GM23338 (cell line): ENCODE measurements around the gene E2F6. TPM values are rescaled to one million over a fixed set of nuclear protein-coding genes. Genes with fewer than 3 reads are reported as not detected.

Experiments
- ATAC-seq: fragments of 200-7000 bp; cut with Tn5 transposase; 3 replicates; pipeline ENCODE4 v1.9.1; 2020
- DNase-seq: peaks from one replicate; pipeline ENCODE4 v3.0.0-alpha.2; 2015; ENCODE audit warnings: low spot score
- H2AFZ ChIP-seq: fragments of 200-600 bp; sonication (generic); 2 replicates; pipeline ENCODE4 v1.8.0; 2016; ENCODE audit warnings: antibody characterized with exemption, mild to moderate bottlenecking, moderate library complexity
- H3F3A ChIP-seq: fragments of 200-600 bp; sonication (generic); replicated peaks from 2 replicates; pipeline ENCODE4 v1.8.0; 2017; ENCODE audit warnings: antibody characterized with exemption, mixed run types, low read depth
- H3K27ac ChIP-seq: fragments of 200-600 bp; sonication (generic); 2 replicates; pipeline ENCODE4 v1.6.1; 2016; ENCODE audit warnings: low read depth
- H3K27me3 ChIP-seq: fragments of 200-600 bp; sonication (generic); 2 replicates; pipeline ENCODE4 v1.8.0; 2016; ENCODE audit warnings: mild to moderate bottlenecking, mixed run types, moderate library complexity; ENCODE audit not compliant: insufficient read depth
- H3K36me3 ChIP-seq: fragments of 200-600 bp; sonication (generic); 2 replicates; pipeline ENCODE4 v1.8.0; 2016; ENCODE audit warnings: mild to moderate bottlenecking; ENCODE audit not compliant: insufficient read depth
- H3K4me1 ChIP-seq: fragments of 200-600 bp; sonication (generic); 2 replicates; pipeline ENCODE4 v1.8.0; 2016; ENCODE audit warnings: mild to moderate bottlenecking, moderate library complexity; ENCODE audit not compliant: insufficient read depth
- H3K4me2 ChIP-seq: fragments of 200-600 bp; sonication (generic); 2 replicates; pipeline ENCODE4 v1.7.1; 2017; ENCODE audit warnings: mixed run types
- H3K4me3 ChIP-seq: fragments of 200-600 bp; sonication (generic); 2 replicates; pipeline ENCODE4 v1.6.1; 2016; ENCODE audit warnings: mixed run types
- H3K79me2 ChIP-seq: fragments of 200-600 bp; sonication (generic); replicated peaks from 2 replicates; pipeline ENCODE4 v1.8.0; 2017; ENCODE audit warnings: mild to moderate bottlenecking; ENCODE audit not compliant: insufficient read depth
- H3K9me2 ChIP-seq: fragments of 200-600 bp; sonication (generic); 2 replicates; pipeline ENCODE4 v1.8.0; 2017; ENCODE audit not compliant: insufficient read depth
- H4K20me1 ChIP-seq: fragments of 200-600 bp; sonication (generic); replicated peaks from 2 replicates; pipeline ENCODE4 v1.8.0; 2017; ENCODE audit warnings: mild to moderate bottlenecking; ENCODE audit not compliant: insufficient read depth
- H3K27ac Mint-ChIP-seq: 2 replicates; pipeline ENCODE4 v1.8.0; 2020; ENCODE audit warnings: inconsistent platforms, mild to moderate bottlenecking, moderate library complexity, mixed read lengths
- H3K27me3 Mint-ChIP-seq: 3 replicates; pipeline ENCODE4 v1.8.0; 2022; ENCODE audit warnings: low read depth, mild to moderate bottlenecking, moderate library complexity, mixed read lengths, inconsistent platforms; ENCODE audit not compliant: insufficient read depth, poor library complexity
- H3K36me3 Mint-ChIP-seq: 3 replicates; pipeline ENCODE4 v1.8.0; 2021; ENCODE audit warnings: low read depth, mild to moderate bottlenecking, inconsistent platforms, moderate library complexity, mixed read lengths
- H3K4me1 Mint-ChIP-seq: 3 replicates; pipeline ENCODE4 v1.8.0; 2020; ENCODE audit warnings: mild to moderate bottlenecking, inconsistent platforms, mixed read lengths
- H3K4me3 Mint-ChIP-seq: 3 replicates; pipeline ENCODE4 v1.8.0; 2021; ENCODE audit warnings: moderate library complexity, mild to moderate bottlenecking, inconsistent platforms, mixed read lengths
- H3K9me3 Mint-ChIP-seq: 3 replicates; pipeline ENCODE4 v1.8.0; 2020; ENCODE audit warnings: moderate library complexity, mild to moderate bottlenecking, inconsistent platforms, mixed read lengths
- CREB1 ChIP-seq: fragments of 250-450 bp; sonication (Bioruptor Pico); IDR thresholded peaks from 2 replicates; pipeline ENCODE4 v1.5.0; 2020; ENCODE audit warnings: low read depth, mild to moderate bottlenecking, moderate library complexity
- EZH2 ChIP-seq: fragments of 200-600 bp; sonication (generic); IDR thresholded peaks from one replicate; pipeline ENCODE4 v1.8.0; 2017; ENCODE audit warnings: antibody characterized with exemption, mild to moderate bottlenecking, low read depth; ENCODE audit not compliant: unreplicated experiment
- EZH2phosphoT487 ChIP-seq: fragments of 200-600 bp; sonication (generic); IDR thresholded peaks from one replicate; pipeline ENCODE4 v1.8.1; 2018; ENCODE audit warnings: antibody characterized with exemption; ENCODE audit not compliant: unreplicated experiment
- JUNB ChIP-seq: IDR thresholded peaks from one replicate; pipeline ENCODE4 v1.6.1; 2016; ENCODE audit warnings: antibody characterized with exemption; ENCODE audit not compliant: unreplicated experiment
- POLR2AphosphoS5 ChIP-seq: IDR thresholded peaks from 2 replicates; pipeline ENCODE4 v1.6.1; 2016; ENCODE audit warnings: antibody characterized with exemption, low read depth
- STAT1 ChIP-seq: IDR thresholded peaks from one replicate; pipeline ENCODE4 v1.6.1; 2016; ENCODE audit warnings: antibody characterized with exemption; ENCODE audit not compliant: unreplicated experiment
- ZNF114 ChIP-seq: fragments of 250-450 bp; sonication (Bioruptor Pico); IDR thresholded peaks from 2 replicates; pipeline ENCODE4 v1.5.0; 2020; ENCODE audit warnings: mild to moderate bottlenecking, moderate library complexity
- ZNF331 ChIP-seq: fragments of 250-450 bp; sonication (Bioruptor Pico); IDR thresholded peaks from 2 replicates; pipeline ENCODE4 v1.5.0; 2020; ENCODE audit warnings: low read depth, mild to moderate bottlenecking, moderate library complexity
- polyA plus RNA-seq: library from polyadenylated mRNA; unstranded; fragments of >200 nt; fragmentation: Nextera tagmentation; extraction: Ambion mirVana; gene quantifications from 2 replicates; pipeline ENCODE4 v1.2.1, GENCODE V29; 2016
- total RNA-seq: library from RNA; depleted of rRNA; stranded (reverse); fragments of >200 nt; shearing (Covaris generic); gene quantifications from 2 replicates; pipeline ENCODE4 v1.2.3, GENCODE V29; 2014
- TF ChIP-seq, protein P1 (sequence below): fragments of 250-450 bp; sonication (Bioruptor Pico); IDR thresholded peaks from 2 replicates; pipeline ENCODE4 v1.5.0; 2020; ENCODE audit warnings: mild to moderate bottlenecking, moderate library complexity

E2F6 gene
- total and polyA plus RNA-seq, 2 experiments from 2014 or later, result 16.9 to 20.7 TPM

DNA sequence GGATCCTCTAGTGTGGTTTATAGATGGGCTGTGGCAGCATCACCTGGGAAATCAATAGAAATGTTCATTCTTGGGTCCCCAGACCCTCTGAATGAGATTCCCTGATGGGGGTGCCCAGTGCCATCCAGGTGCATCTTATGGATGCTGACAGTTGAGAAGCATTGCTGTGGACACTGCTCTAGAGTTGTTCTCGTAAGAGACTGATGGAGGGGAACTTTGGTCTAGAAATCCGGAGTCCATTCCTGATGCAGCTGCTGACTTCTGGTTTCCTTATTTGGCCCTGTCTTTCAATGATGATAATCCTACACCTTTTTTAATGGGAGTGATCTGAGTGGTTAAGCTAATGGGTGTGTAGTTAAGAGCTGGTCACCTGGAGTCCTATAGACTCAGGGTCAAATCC lies 28.3 kb upstream of the E2F6 start (continued):
- TF ChIP-seq, protein P1, sequence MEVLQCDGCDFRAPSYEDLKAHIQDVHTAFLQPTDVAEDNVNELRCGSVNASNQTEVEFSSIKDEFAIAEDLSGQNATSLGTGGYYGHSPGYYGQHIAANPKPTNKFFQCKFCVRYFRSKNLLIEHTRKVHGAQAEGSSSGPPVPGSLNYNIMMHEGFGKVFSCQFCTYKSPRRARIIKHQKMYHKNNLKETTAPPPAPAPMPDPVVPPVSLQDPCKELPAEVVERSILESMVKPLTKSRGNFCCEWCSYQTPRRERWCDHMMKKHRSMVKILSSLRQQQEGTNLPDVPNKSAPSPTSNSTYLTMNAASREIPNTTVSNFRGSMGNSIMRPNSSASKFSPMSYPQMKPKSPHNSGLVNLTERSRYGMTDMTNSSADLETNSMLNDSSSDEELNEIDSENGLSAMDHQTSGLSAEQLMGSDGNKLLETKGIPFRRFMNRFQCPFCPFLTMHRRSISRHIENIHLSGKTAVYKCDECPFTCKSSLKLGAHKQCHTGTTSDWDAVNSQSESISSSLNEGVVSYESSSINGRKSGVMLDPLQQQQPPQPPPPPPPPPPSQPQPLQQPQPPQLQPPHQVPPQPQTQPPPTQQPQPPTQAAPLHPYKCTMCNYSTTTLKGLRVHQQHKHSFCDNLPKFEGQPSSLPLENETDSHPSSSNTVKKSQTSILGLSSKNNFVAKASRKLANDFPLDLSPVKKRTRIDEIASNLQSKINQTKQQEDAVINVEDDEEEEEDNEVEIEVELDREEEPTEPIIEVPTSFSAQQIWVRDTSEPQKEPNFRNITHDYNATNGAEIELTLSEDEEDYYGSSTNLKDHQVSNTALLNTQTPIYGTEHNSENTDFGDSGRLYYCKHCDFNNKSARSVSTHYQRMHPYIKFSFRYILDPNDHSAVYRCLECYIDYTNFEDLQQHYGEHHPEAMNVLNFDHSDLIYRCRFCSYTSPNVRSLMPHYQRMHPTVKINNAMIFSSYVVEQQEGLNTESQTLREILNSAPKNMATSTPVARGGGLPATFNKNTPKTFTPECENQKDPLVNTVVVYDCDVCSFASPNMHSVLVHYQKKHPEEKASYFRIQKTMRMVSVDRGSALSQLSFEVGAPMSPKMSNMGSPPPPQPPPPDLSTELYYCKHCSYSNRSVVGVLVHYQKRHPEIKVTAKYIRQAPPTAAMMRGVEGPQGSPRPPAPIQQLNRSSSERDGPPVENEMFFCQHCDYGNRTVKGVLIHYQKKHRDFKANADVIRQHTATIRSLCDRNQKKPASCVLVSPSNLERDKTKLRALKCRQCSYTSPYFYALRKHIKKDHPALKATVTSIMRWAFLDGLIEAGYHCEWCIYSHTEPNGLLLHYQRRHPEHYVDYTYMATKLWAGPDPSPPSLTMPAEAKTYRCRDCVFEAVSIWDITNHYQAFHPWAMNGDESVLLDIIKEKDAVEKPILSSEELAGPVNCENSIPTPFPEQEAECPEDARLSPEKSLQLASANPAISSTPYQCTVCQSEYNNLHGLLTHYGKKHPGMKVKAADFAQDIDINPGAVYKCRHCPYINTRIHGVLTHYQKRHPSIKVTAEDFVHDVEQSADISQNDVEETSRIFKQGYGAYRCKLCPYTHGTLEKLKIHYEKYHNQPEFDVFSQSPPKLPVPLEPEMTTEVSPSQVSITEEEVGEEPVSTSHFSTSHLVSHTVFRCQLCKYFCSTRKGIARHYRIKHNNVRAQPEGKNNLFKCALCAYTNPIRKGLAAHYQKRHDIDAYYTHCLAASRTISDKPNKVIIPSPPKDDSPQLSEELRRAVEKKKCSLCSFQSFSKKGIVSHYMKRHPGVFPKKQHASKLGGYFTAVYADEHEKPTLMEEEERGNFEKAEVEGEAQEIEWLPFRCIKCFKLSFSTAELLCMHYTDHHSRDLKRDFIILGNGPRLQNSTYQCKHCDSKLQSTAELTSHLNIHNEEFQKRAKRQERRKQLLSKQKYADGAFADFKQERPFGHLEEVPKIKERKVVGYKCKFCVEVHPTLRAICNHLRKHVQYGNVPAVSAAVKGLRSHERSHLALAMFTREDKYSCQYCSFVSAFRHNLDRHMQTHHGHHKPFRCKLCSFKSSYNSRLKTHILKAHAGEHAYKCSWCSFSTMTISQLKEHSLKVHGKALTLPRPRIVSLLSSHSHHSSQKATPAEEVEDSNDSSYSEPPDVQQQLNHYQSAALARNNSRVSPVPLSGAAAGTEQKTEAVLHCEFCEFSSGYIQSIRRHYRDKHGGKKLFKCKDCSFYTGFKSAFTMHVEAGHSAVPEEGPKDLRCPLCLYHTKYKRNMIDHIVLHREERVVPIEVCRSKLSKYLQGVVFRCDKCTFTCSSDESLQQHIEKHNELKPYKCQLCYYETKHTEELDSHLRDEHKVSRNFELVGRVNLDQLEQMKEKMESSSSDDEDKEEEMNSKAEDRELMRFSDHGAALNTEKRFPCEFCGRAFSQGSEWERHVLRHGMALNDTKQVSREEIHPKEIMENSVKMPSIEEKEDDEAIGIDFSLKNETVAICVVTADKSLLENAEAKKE, result no peak
- TF ChIP-seq CREB1 (CRISPR knock-in tag), result no peak
- TF ChIP-seq ZNF331, result no peak
- no peak for TF ChIP-seq ZNF114 (CRISPR knock-in tag)
- no peak for TF ChIP-seq EZH2
- TF ChIP-seq EZH2phosphoT487, result no peak
- no peak for TF ChIP-seq JUNB
- TF ChIP-seq STAT1, result no peak

DNA sequence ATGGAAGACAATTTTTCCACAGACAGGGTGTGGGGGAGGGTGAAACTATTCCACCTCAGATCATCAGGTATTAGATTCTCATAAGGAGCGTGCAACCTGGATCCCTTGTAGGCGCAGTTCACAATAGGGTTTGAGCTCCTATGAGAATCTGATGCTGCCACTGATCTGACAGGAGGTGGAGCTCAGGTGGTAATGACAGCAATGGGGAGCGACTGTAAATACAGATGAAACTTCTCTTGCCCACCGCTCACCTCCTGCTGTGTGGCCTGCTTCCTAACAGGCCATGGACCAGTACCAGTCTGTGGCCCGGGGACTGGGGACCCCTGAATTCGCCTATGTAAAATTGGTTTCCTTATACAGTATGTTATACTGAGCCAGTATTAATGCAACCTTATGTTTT lies 27.3 kb upstream of the E2F6 start:
- H3K4me1 Mint-ChIP-seq, result peaks cover 30% of the 10 kb centered on the region
- peaks cover 10% of the 10 kb centered on the region; the same call in 2 of the 3 replicates for H3K9me3 Mint-ChIP-seq
- TF ChIP-seq, protein P1, result no peak
- TF ChIP-seq POLR2AphosphoS5 (no peak), ZNF114 (CRISPR knock-in tag) (no peak), EZH2 (no peak)

More for the DNA sequence above, 27.3 kb upstream of the E2F6 start:
- Histone ChIP-seq H3K27me3 (no peaks in the 10 kb centered on the region), H4K20me1 (peaks cover 41% of the 10 kb centered on the region), H3K4me3 (no peak overlapping the region), H3F3A (no peaks in the 10 kb centered on the region), H3K9me2 (peaks cover 7% of the 10 kb centered on the region; the same call in 1 of the 2 replicates), H3K36me3 (no peaks in the 10 kb centered on the region), H3K4me2 (no peak overlapping the region), H3K27ac (no peak overlapping the region), H2AFZ (no peak overlapping the region), H3K79me2 (peaks cover 94% of the 10 kb centered on the region), H3K4me1 (peaks cover 14% of the 10 kb centered on the region)
- Mint-ChIP-seq H3K4me3 (no peak overlapping the region), H3K36me3 (peaks cover 28% of the 10 kb centered on the region), H3K27ac (no peak overlapping the region), H3K27me3 (peaks cover 4% of the 10 kb centered on the region)
- ATAC-seq (no peak), DNase-seq (no peak)
